A549 (cell line): ENCODE results near the gene GPI. TPM values are rescaled to one million over a fixed set of nuclear protein-coding genes. Genes with fewer than 3 reads are reported as not detected.

ENCODE experiments used
- ATAC-seq, 2 experiments: fragments of 200-7000 bp in 1 of 2; fragments of >200 bp in 1 of 2; cut with Nextera tagmentation in 1 of 2; cut with Tn5 transposase in 1 of 2; 3 replicates each; pipeline versions ENCODE4 v1.8.0 to v1.9.1; 2018 to 2020; ENCODE audit warnings: mild to moderate bottlenecking in 1 of 2, moderate library complexity in 1 of 2
- CTCF ChIA-PET: fragments of 300-600 bp; sonication (Branson Sonifier 250); formaldehyde crosslinking; extraction: SDS; loops from one replicate; lab custom pipeline; 2021; ENCODE audit warnings: antibody characterized with exemption, inconsistent platforms; lab: Yijun Ruan, JAX
- POLR2A ChIA-PET: fragments of 350-600 bp; formaldehyde crosslinking; extraction: SDS; loops from one replicate; lab custom pipeline; 2021; ENCODE audit warnings: antibody characterized with exemption, inconsistent platforms; lab: Yijun Ruan, JAX
- DNase-seq, 2 experiments: peaks; one replicate each; pipeline versions ENCODE4 v3.0.0 to v3.0.0-alpha.2; 2011 to 2016; ENCODE audit warnings: low read depth in 1 of 2, low spot score in 1 of 2
- FAIRE-seq: peaks from 2 replicates; lab custom pipeline; 2011; peaks lifted over from hg19 to GRCh38; lab: Jason Lieb, UNC
- H3K27ac ChIP-seq, 2 experiments: fragments of >200 bp; sonication (Bioruptor Twin); formaldehyde crosslinking; 3 replicates each; pipeline ENCODE4 v1.5.1; 2016 to 2017
- H3K4me1 ChIP-seq: fragments of >200 bp; sonication (Bioruptor Twin); formaldehyde crosslinking; 3 replicates; pipeline ENCODE4 v1.6.1; 2016
- H3K4me2 ChIP-seq: fragments of >200 bp; sonication (Bioruptor Twin); formaldehyde crosslinking; 3 replicates; pipeline ENCODE4 v1.6.1; 2016
- H3K4me3 ChIP-seq: fragments of >200 bp; sonication (Bioruptor Twin); formaldehyde crosslinking; 3 replicates; pipeline ENCODE4 v1.5.1; 2016
- H3K9me3 ChIP-seq: fragments of >200 bp; sonication (Bioruptor Twin); formaldehyde crosslinking; 3 replicates; pipeline ENCODE4 v1.6.1; 2016
- BHLHE40 ChIP-seq: IDR thresholded peaks from 2 replicates; pipeline ENCODE4 v1.6.1; 2012; ENCODE audit warnings: low read depth, low read length, inconsistent platforms
- CBX8 ChIP-seq: fragments of 200-600 bp; sonication (generic); IDR thresholded peaks from 2 replicates; pipeline ENCODE4 v1.6.1; 2016
- CHD2 ChIP-seq: fragments of 150-350 bp; IDR thresholded peaks from 2 replicates; pipeline ENCODE4 v1.6.1; 2014; ENCODE audit warnings: low read length; ENCODE audit not compliant: partially characterized antibody
- E2F6 ChIP-seq: IDR thresholded peaks from 2 replicates; pipeline ENCODE4 v1.6.1; 2012; ENCODE audit warnings: low read depth, borderline replicate concordance
- EHF ChIP-seq: fragments of 250-450 bp; sonication (Bioruptor Pico); IDR thresholded peaks from 2 replicates; pipeline ENCODE4 v1.5.0; 2020; ENCODE audit warnings: mild to moderate bottlenecking
- EHMT2 ChIP-seq: fragments of 200-600 bp; sonication (generic); IDR thresholded peaks from 2 replicates; pipeline ENCODE4 v1.6.1; 2016; ENCODE audit warnings: antibody characterized with exemption, low read depth, mild to moderate bottlenecking, moderate library complexity
- ELK1 ChIP-seq: fragments of 150-350 bp; IDR thresholded peaks from 2 replicates; pipeline ENCODE4 v1.6.1; 2014; ENCODE audit warnings: low read depth, mild to moderate bottlenecking, low read length
- EP300 ChIP-seq, 2 experiments: fragments of >200 bp; sonication (Bioruptor Twin); formaldehyde crosslinking; IDR thresholded peaks; 2 replicates in 1 of 2; 3 replicates in 1 of 2; pipeline ENCODE4 v1.6.1; 2016 to 2017
- ESRRA ChIP-seq: fragments of 150-350 bp; IDR thresholded peaks from 2 replicates; pipeline ENCODE4 v1.6.1; 2014; ENCODE audit warnings: mild to moderate bottlenecking, low read length, borderline replicate concordance
- FOSB ChIP-seq: fragments of 250-450 bp; sonication (Bioruptor Pico); IDR thresholded peaks from 2 replicates; pipeline ENCODE4 v1.5.0; 2020; ENCODE audit warnings: mild to moderate bottlenecking, moderate library complexity
- FOSL2 ChIP-seq, 2 experiments: fragments of 450-650 bp in 1 of 2; fragments of >200 bp in 1 of 2; sonication (Bioruptor Twin) in 1 of 2; formaldehyde crosslinking; IDR thresholded peaks; 2 replicates each; pipeline versions ENCODE4 v1.5.0 to v1.6.1; 2016 to 2020; ENCODE audit warnings: mild to moderate bottlenecking in 1 of 2, moderate library complexity in 1 of 2
- HEYL ChIP-seq: fragments of 250-450 bp; sonication (Bioruptor Pico); IDR thresholded peaks from 2 replicates; pipeline ENCODE4 v1.8.0; 2021; ENCODE audit warnings: mild to moderate bottlenecking, moderate library complexity
- HOXA7 ChIP-seq: fragments of 250-450 bp; sonication (Bioruptor Pico); IDR thresholded peaks from 2 replicates; pipeline ENCODE4 v1.5.0; 2020; ENCODE audit warnings: mild to moderate bottlenecking, moderate library complexity
- HOXB13 ChIP-seq: fragments of 250-450 bp; sonication (Bioruptor Pico); IDR thresholded peaks from 2 replicates; pipeline ENCODE4 v1.5.0; 2020; ENCODE audit warnings: low read depth, mild to moderate bottlenecking, moderate library complexity
- JUN ChIP-seq, 2 experiments: fragments of >200 bp; sonication (Bioruptor Twin); formaldehyde crosslinking; IDR thresholded peaks; 2 replicates in 1 of 2; 3 replicates in 1 of 2; pipeline ENCODE4 v1.6.1; 2016 to 2017
- KDM5A ChIP-seq: fragments of 200-600 bp; sonication (generic); IDR thresholded peaks from 2 replicates; pipeline ENCODE4 v1.6.1; 2016; ENCODE audit warnings: antibody characterized with exemption, mild to moderate bottlenecking
- MAFK ChIP-seq: fragments of 450-650 bp; IDR thresholded peaks from 2 replicates; pipeline ENCODE4 v1.6.1; 2014; ENCODE audit not compliant: partially characterized antibody
- MAX ChIP-seq: IDR thresholded peaks from 2 replicates; pipeline ENCODE4 v1.6.1; 2012
- MAZ ChIP-seq: fragments of 150-350 bp; IDR thresholded peaks from 2 replicates; pipeline ENCODE4 v1.6.1; 2014; ENCODE audit warnings: antibody characterized with exemption, low read depth, low read length, borderline replicate concordance
- MYC ChIP-seq: IDR thresholded peaks from 2 replicates; pipeline ENCODE4 v1.6.1; 2012; ENCODE audit warnings: mild to moderate bottlenecking, inconsistent platforms, low read length, improper control_type of control experiment, borderline replicate concordance
- NFE2L2 ChIP-seq: fragments of 150-350 bp; conservative IDR thresholded peaks from 2 replicates; pipeline ENCODE4 v1.6.1; 2014; ENCODE audit warnings: low read length
- NPAS2 ChIP-seq: fragments of 250-450 bp; sonication (Bioruptor Pico); IDR thresholded peaks from 2 replicates; pipeline ENCODE4 v1.8.0; 2022; ENCODE audit warnings: mild to moderate bottlenecking, moderate library complexity, borderline replicate concordance
- NR3C1 ChIP-seq: fragments of >200 bp; sonication (Bioruptor Twin); formaldehyde crosslinking; IDR thresholded peaks from 3 replicates; pipeline ENCODE4 v1.6.1; 2017
- POLR2A ChIP-seq: IDR thresholded peaks from 2 replicates; pipeline ENCODE4 v1.6.1; 2012; ENCODE audit warnings: mild to moderate bottlenecking, low read length
- POLR2AphosphoS2 ChIP-seq: conservative IDR thresholded peaks from 2 replicates; pipeline ENCODE4 v1.6.1; 2012; ENCODE audit warnings: low read length, improper control_type of control experiment, inconsistent platforms
- REST ChIP-seq: fragments of 200-600 bp; sonication (generic); IDR thresholded peaks from 2 replicates; pipeline ENCODE4 v1.6.1; 2016; ENCODE audit warnings: antibody characterized with exemption, mild to moderate bottlenecking, moderate library complexity
- RFX5 ChIP-seq: fragments of 450-650 bp; IDR thresholded peaks from 2 replicates; pipeline ENCODE4 v1.7.1; 2014; ENCODE audit warnings: antibody characterized with exemption, mild to moderate bottlenecking, moderate library complexity
- RNF2 ChIP-seq: fragments of 200-600 bp; sonication (generic); IDR thresholded peaks from 2 replicates; pipeline ENCODE4 v1.6.1; 2016; ENCODE audit warnings: low read depth, mild to moderate bottlenecking, antibody characterized with exemption, moderate library complexity, borderline replicate concordance
- SMC3 ChIP-seq: fragments of >200 bp; sonication (Bioruptor Twin); formaldehyde crosslinking; IDR thresholded peaks from 3 replicates; pipeline ENCODE4 v1.6.1; 2018; ENCODE audit warnings: inconsistent platforms
- TFCP2L1 ChIP-seq: fragments of 250-450 bp; sonication (Bioruptor Pico); IDR thresholded peaks from 2 replicates; pipeline ENCODE4 v1.5.0; 2021; ENCODE audit warnings: mild to moderate bottlenecking
- TP53 ChIP-seq: fragments of 250-450 bp; sonication (Bioruptor Pico); IDR thresholded peaks from 2 replicates; pipeline ENCODE4 v1.5.0; 2021; ENCODE audit warnings: mild to moderate bottlenecking, moderate library complexity
- USF2 ChIP-seq: fragments of 450-650 bp; IDR thresholded peaks from 2 replicates; pipeline ENCODE4 v1.6.1; 2014; ENCODE audit warnings: antibody characterized with exemption
- ZC3H11A ChIP-seq: fragments of 450-650 bp; IDR thresholded peaks from 2 replicates; pipeline ENCODE4 v1.6.1; 2014; ENCODE audit warnings: antibody characterized with exemption, mild to moderate bottlenecking
- ZFP36 ChIP-seq: fragments of 450-650 bp; IDR thresholded peaks from 2 replicates; pipeline ENCODE4 v1.6.1; 2014; ENCODE audit warnings: borderline replicate concordance; ENCODE audit not compliant: partially characterized antibody
- ZNF302 ChIP-seq: fragments of 250-450 bp; sonication (Bioruptor Pico); IDR thresholded peaks from 2 replicates; pipeline ENCODE4 v1.9.0; 2021; ENCODE audit warnings: inconsistent platforms, mild to moderate bottlenecking, moderate library complexity
- ZSCAN20 ChIP-seq: fragments of 250-450 bp; sonication (Bioruptor Pico); IDR thresholded peaks from 2 replicates; pipeline ENCODE4 v1.8.0; 2022; ENCODE audit warnings: mild to moderate bottlenecking, moderate library complexity
- WGBS: methylation state at CpG from one replicate; pipeline ENCODE4 v1.1.6; 2017; ENCODE audit errors: missing lambda C conversion rate; 5-methylcytosine and 5-hydroxymethylcytosine counted together
- polyA minus RNA-seq: library from RNA; depleted of rRNA, polyadenylated mRNA; stranded (reverse); fragments of >200 nt; gene quantifications from 2 replicates; pipeline ENCODE4 v1.2.3, GENCODE V29; 2011; rRNA and poly(A)+ RNA removed
- polyA plus RNA-seq, 4 experiments: library from polyadenylated mRNA; depleted of rRNA in 3 of 4; stranded (reverse); fragments of >200 nt; fragmentation: RNase III in 1 of 4; extraction: RNeasy Plus Mini Kit Qiagen cat#74134 plus additional on column Dnase treatment in 1 of 4; gene quantifications; 2 replicates in 3 of 4; 3 replicates in 1 of 4; pipeline ENCODE4 v1.2.3, GENCODE V29; 2011 to 2017

GPI gene
- polyA plus RNA-seq (2011; rRNA removed) (443 and 565 TPM in 2 replicates), polyA plus RNA-seq (2017; fragmentation: RNase III; extraction: RNeasy Plus Mini Kit Qiagen cat#74134 plus additional on column Dnase treatment) (548 to 579 TPM (median 555 TPM) in 3 replicates), polyA minus RNA-seq (992 and 1,185 TPM in 2 replicates)
- polyA plus RNA-seq (2012; cell fraction: cytosol; rRNA removed) = 630 and 674 TPM in 2 replicates
- 958 and 1,031 TPM in 2 replicates for polyA plus RNA-seq (2012; cell fraction: nucleus; rRNA removed)

GRCh38 chr19:34364830-34365462 is at the start of gene GPI:
Gene GPI (plus strand): TSS chr19:34365196. CDS start chr19:34365267, 71 bp downstream.
- 2% methylated on average over 53 of the region's 67 CpGs for WGBS
- peak; percentile 71 to 80 for DNase-seq
- CTCF ChIA-PET = interaction anchor here (0.6 to 1.3 kb wide), 6 partner anchors 16 to 504 kb away, joined by 3 to 5 read pairs (median 4); no protein-coding TSS in a partner anchor
- no peak for FAIRE-seq
- H3K27ac ChIP-seq = peak within 1 kb of the TSS; percentile 93 to 97
- peak; percentile 84 to 88 for ATAC-seq
- peak within 1 kb of the TSS; percentile 100 for H3K4me2 ChIP-seq
- POLR2A ChIA-PET = interaction anchor here (0.5 to 2.0 kb wide), 7 partner anchors 9 to 63 kb away, joined by 3 to 8 read pairs (median 4); partner anchors contain the start of gene UBA2
- peaks cover 29% of the 10 kb centered on the region for H3K4me1 ChIP-seq
- peak within 1 kb of the TSS; percentile 95 for H3K4me3 ChIP-seq
- H3K9me3 ChIP-seq = no peaks in the 10 kb centered on the region
- TF ChIP-seq ZC3H11A (no peak), USF2 (no peak), MYC (peak; percentile 78; the same call in 1 of the 2 replicates), REST (no peak), NFE2L2 (no peak), RFX5 (no peak), ESRRA (no peak; the same call in 1 of the 2 replicates), HOXA7 (no peak), ELK1 (no peak), EHF (CRISPR knock-in tag) (no peak), RNF2 (0 out of 2 replicates have a peak, but pooled peaks have one; percentile 40), NPAS2 (CRISPR knock-in tag) (no peak), TFCP2L1 (CRISPR knock-in tag) (no peak), EP300 (IDR thresholded peaks at IDR 0.05) (no peak), E2F6 (no peak), EHMT2 (no peak), POLR2A (peak; percentile 100), ZSCAN20 (CRISPR knock-in tag) (no peak), CBX8 (no peak), MAX (peak; percentile 77), MAFK (no peak), MAZ (no peak), FOSB (no peak), BHLHE40 (no peak), HEYL (CRISPR knock-in tag) (no peak), FOSL2 (IDR thresholded peaks at IDR 0.05) (no peak), FOSL2 (CRISPR knock-in tag; IDR thresholded peaks at IDR 0.05) (no peak), NR3C1 (no peak), JUN (IDR thresholded peaks at IDR 0.05) (peak; percentile 93 to 95; a peak in 4 of 5 replicates), CHD2 (no peak), ZNF302 (CRISPR knock-in tag) (no peak), SMC3 (no peak), TP53 (no peak), ZFP36 (no peak), KDM5A (no peak), HOXB13 (CRISPR knock-in tag) (no peak), POLR2AphosphoS2 (no peak)
